SW480 (cell line): ENCODE results near the gene PPFIA1.
A peak's percentile ranks its signal among the peaks of the same experiment; 100 is the strongest.

Experiments
- DNase-seq: peaks from one replicate; pipeline ENCODE4 v3.0.0-alpha.2; 2016; ENCODE audit warnings: low spot score

The PPFIA1 gene

GRCh38 chr11:70414341-70415100, 144.0 kb downstream of the PPFIA1 start:
- DNase-seq = no peak

- DNase-seq = no peak
Observed at GRCh38 chr11:70415191-70415590, 144.7 kb downstream of the PPFIA1 start.

GRCh38 chr11:70415642-70416395, 145.3 kb downstream of the PPFIA1 start:
- no peak for DNase-seq

GRCh38 chr11:70416881-70417280, 146.4 kb downstream of the PPFIA1 start:
- DNase-seq = no peak

- no peak for DNase-seq
Observed at GRCh38 chr11:70418130-70418529, 147.6 kb downstream of the PPFIA1 start.

GRCh38 chr11:70419307-70420007, 149.0 kb downstream of the PPFIA1 start:
- DNase-seq = no peak

- no peak for DNase-seq
Observed at GRCh38 chr11:70420008-70420464, 149.5 kb downstream of the PPFIA1 start.

- no peak for DNase-seq
Observed at GRCh38 chr11:70420496-70420895, 150.0 kb downstream of the PPFIA1 start.

GRCh38 chr11:70421123-70421522, 150.6 kb downstream of the PPFIA1 start:
- DNase-seq = no peak

GRCh38 chr11:70422692-70423522, 152.4 kb downstream of the PPFIA1 start:
- DNase-seq = no peak

- peak; percentile 99 for DNase-seq
Observed at GRCh38 chr11:70423523-70424505, 153.3 kb downstream of the PPFIA1 start.

- DNase-seq = no peak
Observed at GRCh38 chr11:70424765-70425344, 154.4 kb downstream of the PPFIA1 start.

GRCh38 chr11:70427436-70427835, 156.9 kb downstream of the PPFIA1 start:
- DNase-seq = no peak

GRCh38 chr11:70428701-70429427, 158.4 kb downstream of the PPFIA1 start:
- no peak for DNase-seq

- DNase-seq = no peak
Observed at GRCh38 chr11:70429428-70429705, 158.9 kb downstream of the PPFIA1 start.

GRCh38 chr11:70429724-70430521, 159.4 kb downstream of the PPFIA1 start:
- no peak for DNase-seq

GRCh38 chr11:70430671-70431574, 160.4 kb downstream of the PPFIA1 start:
- DNase-seq = no peak

GRCh38 chr11:70431611-70432010, 161.1 kb downstream of the PPFIA1 start:
- no peak for DNase-seq
